ENCODE data around the gene PLD2.

The PLD2 gene

GRCh38 chr17:4785311-4786105, 21.4 kb upstream of the PLD2 start:
- TF ChIP-seq, protein P1, sequence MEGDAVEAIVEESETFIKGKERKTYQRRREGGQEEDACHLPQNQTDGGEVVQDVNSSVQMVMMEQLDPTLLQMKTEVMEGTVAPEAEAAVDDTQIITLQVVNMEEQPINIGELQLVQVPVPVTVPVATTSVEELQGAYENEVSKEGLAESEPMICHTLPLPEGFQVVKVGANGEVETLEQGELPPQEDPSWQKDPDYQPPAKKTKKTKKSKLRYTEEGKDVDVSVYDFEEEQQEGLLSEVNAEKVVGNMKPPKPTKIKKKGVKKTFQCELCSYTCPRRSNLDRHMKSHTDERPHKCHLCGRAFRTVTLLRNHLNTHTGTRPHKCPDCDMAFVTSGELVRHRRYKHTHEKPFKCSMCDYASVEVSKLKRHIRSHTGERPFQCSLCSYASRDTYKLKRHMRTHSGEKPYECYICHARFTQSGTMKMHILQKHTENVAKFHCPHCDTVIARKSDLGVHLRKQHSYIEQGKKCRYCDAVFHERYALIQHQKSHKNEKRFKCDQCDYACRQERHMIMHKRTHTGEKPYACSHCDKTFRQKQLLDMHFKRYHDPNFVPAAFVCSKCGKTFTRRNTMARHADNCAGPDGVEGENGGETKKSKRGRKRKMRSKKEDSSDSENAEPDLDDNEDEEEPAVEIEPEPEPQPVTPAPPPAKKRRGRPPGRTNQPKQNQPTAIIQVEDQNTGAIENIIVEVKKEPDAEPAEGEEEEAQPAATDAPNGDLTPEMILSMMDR (conservative IDR thresholded peaks at IDR 0.05; ENCODE audit: low read length), result no peak
- peak overlapping the region; percentile 17 for H3K4me3 ChIP-seq (ENCODE audit: low read length)
- DNase-seq (ENCODE audit: low read depth), result no peak

- TF ChIP-seq, protein P1 (conservative IDR thresholded peaks at IDR 0.05; ENCODE audit: low read length), result no peak
- H3K4me3 ChIP-seq (ENCODE audit: low read length), result peak within 1 kb of the TSS; percentile 26
- peak; percentile 38 for DNase-seq (ENCODE audit: low read depth)
Observed at GRCh38 chr17:4786106-4786511, 20.8 kb upstream of the PLD2 start, which contains the start of gene VMO1. Gene VMO1 (minus strand): TSS chr17:4786364. CDS start chr17:4786352, 12 bp downstream.

DNA sequence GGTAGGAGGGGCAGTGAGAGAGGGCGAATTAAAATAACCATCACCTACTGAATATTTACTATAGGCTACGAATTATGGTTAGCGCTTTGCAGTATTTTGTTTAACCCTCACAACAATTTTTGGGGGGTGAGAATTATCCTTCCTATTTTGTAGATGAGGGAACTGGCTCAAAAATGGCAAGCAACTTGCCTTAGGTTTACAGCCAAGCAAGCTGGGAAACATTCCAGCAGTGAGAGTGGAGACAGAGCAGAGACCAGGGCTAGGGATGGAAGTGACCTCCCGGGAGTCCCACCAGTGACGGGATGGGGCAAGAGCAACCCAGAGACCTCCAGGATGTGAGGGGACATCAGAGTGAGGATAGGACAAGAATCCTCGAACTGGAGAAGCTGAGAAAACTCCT, 20.4 kb upstream of the PLD2 start:
- DNase-seq (ENCODE audit: low read depth), result peak; percentile 22
- no peak overlapping the region; the same call in 1 of the 2 replicates for H3K4me3 ChIP-seq (ENCODE audit: low read length)
- TF ChIP-seq, protein P1 (conservative IDR thresholded peaks at IDR 0.05; ENCODE audit: low read length), result no peak; the same call in 1 of the 2 replicates

GRCh38 chr17:4788159-4788806, 18.7 kb upstream of the PLD2 start:
- no peak for DNase-seq (ENCODE audit: low read depth)
- TF ChIP-seq, protein P1 (conservative IDR thresholded peaks at IDR 0.05; ENCODE audit: low read length), result 0 out of 2 replicates have a peak, but pooled peaks have one; percentile 4
- H3K4me3 ChIP-seq (ENCODE audit: low read length), result no peak overlapping the region

- TF ChIP-seq, protein P1 (conservative IDR thresholded peaks at IDR 0.05; ENCODE audit: low read length), result no peak
- DNase-seq (ENCODE audit: low read depth), result no peak
- peak within 1 kb of the TSS; percentile 71 for H3K4me3 ChIP-seq (ENCODE audit: low read length)
Observed at GRCh38 chr17:4788807-4789700, 17.9 kb upstream of the PLD2 start, which contains the start of gene GLTPD2. Gene GLTPD2 (plus strand): TSS chr17:4788964. CDS start chr17:4789012, 48 bp downstream.

- TF ChIP-seq, protein P1 (conservative IDR thresholded peaks at IDR 0.05; ENCODE audit: low read length), result no peak
- H3K4me3 ChIP-seq (ENCODE audit: low read length), result peak overlapping the region; percentile 71
- no peak for DNase-seq (ENCODE audit: low read depth)
Observed at GRCh38 chr17:4789701-4789950, 17.3 kb upstream of the PLD2 start.

Data from AG10803 (cell line).